Keratinocyte (primary cell): ENCODE results near the gene RBCK1.

Source experiments
- CTCF ChIP-seq, 3 experiments: IDR thresholded peaks in 1 of 3; conservative IDR thresholded peaks in 1 of 3; optimal IDR thresholded peaks in 1 of 3; 2 replicates in 2 of 3; 3 replicates in 1 of 3; pipeline versions ENCODE3 to v1.5.1; 2011; ENCODE audit warnings: low read length in 3 of 3, mild to moderate bottlenecking in 3 of 3, moderate library complexity in 2 of 3, control low read depth in 1 of 3, inconsistent platforms in 1 of 3; ENCODE audit not compliant: insufficient read depth in 2 of 3; ENCODE audit errors: extremely low read depth in 1 of 3
- EZH2 ChIP-seq: IDR thresholded peaks from one replicate; pipeline ENCODE4 v1.6.1; 2012; ENCODE audit warnings: inconsistent platforms, mild to moderate bottlenecking, low read length, moderate library complexity

DNA sequence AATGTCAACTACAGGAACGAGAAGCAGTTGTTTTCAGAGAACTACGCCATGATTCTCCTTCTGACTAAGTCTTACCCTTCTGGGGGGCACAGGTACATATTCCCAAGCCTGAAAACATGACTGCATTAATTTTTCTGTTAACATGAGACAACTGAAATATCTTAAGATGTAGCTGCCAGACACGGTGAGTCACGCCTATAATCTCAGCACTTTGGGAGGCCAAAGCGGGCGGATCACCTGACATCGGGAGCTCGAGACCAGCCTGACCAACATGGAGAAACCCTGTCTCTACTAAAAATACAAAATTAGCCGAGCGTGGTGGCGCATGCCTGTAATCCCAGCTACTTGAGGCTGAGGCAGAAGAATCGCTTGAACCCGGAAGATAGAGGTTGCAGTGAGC is 32.5 kb downstream of the RBCK1 start:
- TF ChIP-seq CTCF (optimal IDR thresholded peaks at IDR 0.05 in 1 of 3, IDR thresholded peaks at IDR 0.05 in 1 of 3, conservative IDR thresholded peaks at IDR 0.05 in 1 of 3; ENCODE audit: extremely low read depth in 1 of 3, insufficient read depth in 2 of 3, low read length in 3 of 3) (no peak), EZH2 (no peak)
